GM21717 (cell line): Measurements from ENCODE around the gene TRDMT1.

Experiments
- ATAC-seq: cut with Tn5 transposase; IDR thresholded peaks from one replicate; pipeline ENCODE4 v1.9.1; 2021; ENCODE audit warnings: mild to moderate bottlenecking, moderate library complexity; ENCODE audit not compliant: unreplicated experiment

The TRDMT1 gene

DNA sequence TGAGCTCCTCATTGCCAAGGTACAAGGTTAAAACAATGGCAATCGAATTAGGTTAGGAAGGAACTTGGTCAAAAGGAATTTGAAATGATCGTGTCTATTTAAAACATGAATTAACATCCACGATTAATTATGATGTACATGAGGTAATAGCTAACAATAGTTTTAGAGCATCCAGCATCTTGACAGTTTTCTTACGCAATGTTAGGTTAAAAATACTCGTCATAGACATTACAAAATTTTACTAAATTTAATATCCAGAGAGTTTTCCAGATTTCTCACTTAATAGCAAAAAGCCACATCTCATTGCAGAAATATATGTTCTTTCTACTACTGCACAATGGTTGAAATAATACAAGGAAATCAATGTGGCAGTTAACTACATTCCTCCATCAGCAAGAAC lies 94.5 kb downstream of the TRDMT1 start:
- no peak for ATAC-seq

DNA sequence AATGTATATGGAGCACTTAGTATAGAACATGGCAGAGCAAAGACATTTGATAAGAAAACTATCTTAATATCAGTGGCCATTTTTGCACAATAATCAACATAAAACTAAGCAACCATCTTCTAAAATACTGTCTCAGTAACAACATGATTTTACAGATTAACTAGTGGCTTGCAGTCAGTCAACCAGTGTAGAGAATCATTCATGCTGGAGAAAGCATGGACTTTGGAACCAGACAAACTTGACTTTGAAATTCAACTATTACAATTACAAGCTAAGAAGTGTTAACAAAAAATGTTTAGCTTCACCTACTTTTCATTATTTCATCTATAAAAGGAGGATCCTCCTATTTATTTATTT lies 99.6 kb downstream of the TRDMT1 start:
- ATAC-seq: no peak

DNA sequence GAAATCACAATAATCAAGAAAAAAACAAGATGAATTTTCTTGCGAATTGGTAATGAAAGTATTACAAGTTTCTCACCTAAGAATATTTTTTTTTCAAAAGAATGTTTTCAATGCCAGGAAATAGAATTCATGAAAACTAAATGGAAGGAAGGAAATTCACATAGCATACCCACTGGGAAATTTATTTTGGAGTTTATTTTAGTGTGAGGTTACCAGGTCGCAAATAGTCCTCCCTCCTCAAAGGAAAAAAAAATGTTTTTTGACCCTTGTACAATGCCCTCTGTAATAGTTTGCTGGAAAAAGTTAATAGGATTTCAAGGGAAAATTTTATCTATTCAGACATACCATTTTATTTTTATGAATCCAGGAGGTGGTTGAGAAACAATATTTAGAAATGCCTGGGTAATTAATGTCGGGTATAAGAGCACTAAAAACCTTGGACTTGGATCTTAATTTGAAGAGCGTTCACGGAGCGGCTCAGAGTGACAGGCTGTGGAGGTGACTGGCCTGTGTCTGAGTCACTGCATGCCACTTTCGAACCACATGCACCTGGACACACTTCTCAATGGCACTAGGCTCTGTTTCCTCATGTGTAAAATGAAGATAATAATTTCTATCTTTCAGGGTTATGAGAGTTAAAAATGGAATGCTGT lies 100.1 kb downstream of the TRDMT1 start:
- ATAC-seq: no peak

DNA sequence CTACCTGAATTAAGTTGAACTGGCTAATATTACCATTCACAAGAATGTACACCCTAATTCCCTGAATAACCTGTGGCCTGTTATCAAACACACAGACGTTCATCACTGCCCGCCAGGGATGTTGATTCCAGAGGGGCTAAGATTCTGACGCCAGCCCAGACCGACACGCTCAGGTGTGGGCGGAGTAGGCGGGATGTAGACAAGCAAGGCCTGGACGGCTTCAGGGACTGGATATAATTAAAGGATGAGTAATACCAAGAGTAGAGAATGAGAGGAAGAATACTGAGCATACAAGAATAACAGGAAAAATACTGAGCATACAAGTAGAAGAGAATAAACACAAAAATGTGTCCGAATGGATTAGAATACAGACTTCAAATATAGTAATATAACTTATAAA lies 100.9 kb downstream of the TRDMT1 start:
- no peak for ATAC-seq

DNA sequence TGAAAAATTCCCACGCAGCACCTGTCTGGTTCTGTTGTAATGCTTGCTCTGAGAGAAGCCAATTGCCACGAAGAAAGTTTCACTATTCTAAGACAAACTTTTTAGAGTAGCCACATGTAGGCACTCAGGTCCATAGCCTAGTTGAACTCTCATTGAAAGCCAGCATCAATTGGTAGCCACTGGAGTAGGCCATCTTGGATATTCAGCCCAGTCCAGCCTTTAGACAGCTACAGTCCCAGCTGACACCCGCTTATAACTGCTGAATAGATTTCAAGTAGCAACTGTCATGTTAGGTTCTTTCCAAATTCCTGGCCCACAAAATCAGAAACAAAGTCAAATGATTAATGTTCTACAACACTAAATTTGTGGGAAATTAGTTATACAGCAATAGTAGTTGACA lies 103.5 kb downstream of the TRDMT1 start:
- no peak for ATAC-seq
